Activated T-helper 2 cell treated with anti-CD3 and anti-CD28 coated beads, Interferon-gamma antibody, Interleukin-2, Interleukin-4, amounts not matched to agents 10 μg/mL and 5 μg/mL and 100 μg/mL, durations not matched to agents 14 hours and 24 hours and 36 hours (primary cell): ENCODE results near the gene CDKN2B. TPM values are rescaled to one million over a fixed set of nuclear protein-coding genes. Genes with fewer than 3 reads are reported as not detected.
A peak's percentile ranks its signal among the peaks of the same experiment; 100 is the strongest.

ENCODE experiments used
- DNase-seq: peaks from one replicate; pipeline ENCODE4 v3.0.0; 2021; ENCODE audit warnings: low spot score
- H3K27ac Mint-ChIP-seq: one replicate; pipeline ENCODE4 v1.8.0; 2021; ENCODE audit warnings: mixed read lengths
- H3K27me3 Mint-ChIP-seq: one replicate; pipeline ENCODE4 v1.8.0; 2021; ENCODE audit warnings: low read depth, mixed read lengths
- H3K36me3 Mint-ChIP-seq: one replicate; pipeline ENCODE4 v1.8.0; 2021; ENCODE audit warnings: low read depth, mixed read lengths
- H3K4me1 Mint-ChIP-seq: one replicate; pipeline ENCODE4 v1.8.0; 2021; ENCODE audit warnings: low read depth, mixed read lengths
- H3K4me3 Mint-ChIP-seq: one replicate; pipeline ENCODE4 v1.8.0; 2021; ENCODE audit warnings: low read depth, mild to moderate bottlenecking, moderate library complexity, mixed read lengths
- H3K9me3 Mint-ChIP-seq: one replicate; pipeline ENCODE4 v1.8.0; 2021; ENCODE audit warnings: mixed read lengths
- intact Hi-C: fragments of 100-400 bp; cut with micrococcal nuclease; formaldehyde crosslinking; loops from one replicate; pipeline ENCODE4 v1.15.1; 2023
- total RNA-seq: library from RNA; stranded (reverse); gene quantifications from 2 replicates; pipeline ENCODE4 v1.2.3, GENCODE V29; 2022

The CDKN2B gene
- total RNA-seq, 1 donor from 2014 or later = 0.62 TPM

DNA sequence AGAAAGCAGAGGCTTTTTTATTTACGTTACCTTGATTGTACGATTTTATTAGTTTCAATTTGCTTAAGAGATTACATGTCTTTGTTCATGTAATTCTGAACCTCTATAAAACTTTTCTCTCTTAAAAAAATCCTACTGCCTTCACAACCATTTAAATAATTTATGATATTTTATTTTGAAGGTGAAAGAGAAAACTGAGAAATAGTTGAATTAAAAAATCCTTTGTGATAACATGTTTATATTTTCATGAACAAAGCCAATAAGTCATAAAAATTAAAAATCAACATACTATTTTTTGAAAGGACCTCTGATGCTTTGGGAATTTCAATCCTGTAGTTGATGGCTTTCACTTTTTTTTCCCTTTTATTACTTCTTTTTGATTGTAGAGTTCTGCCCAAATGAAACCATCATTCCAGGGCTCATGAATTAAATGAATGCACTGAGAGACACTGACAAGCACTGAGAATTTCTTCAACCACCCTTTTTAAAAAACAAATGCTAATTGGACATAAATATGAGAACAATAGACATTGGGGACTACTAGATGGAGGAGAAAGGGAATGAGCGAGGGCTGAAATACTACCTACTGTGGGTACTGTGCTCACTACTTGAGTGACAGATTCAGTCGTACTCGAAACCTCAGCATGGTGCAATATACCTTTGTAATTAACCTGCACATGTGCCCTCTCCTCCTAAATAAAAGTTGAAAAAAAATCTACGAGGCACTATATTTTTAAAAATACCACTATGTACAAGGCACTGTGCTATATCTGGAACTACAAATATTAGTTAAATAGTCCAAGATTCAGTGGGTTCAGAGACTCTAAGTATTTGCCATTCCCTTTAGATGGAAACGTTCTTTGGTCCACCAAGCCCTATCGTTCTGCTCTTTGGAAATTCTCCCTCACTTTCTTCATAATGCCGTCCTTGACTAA lies 20.8 kb downstream of the CDKN2B start:
- Mint-ChIP-seq H3K36me3 (peaks cover 23% of the 10 kb centered on the region), H3K9me3 (no peaks in the 10 kb centered on the region), H3K27ac (no peak overlapping the region), H3K4me1 (peaks cover 29% of the 10 kb centered on the region), H3K4me3 (no peak overlapping the region), H3K27me3 (peaks cover 53% of the 10 kb centered on the region)
- DNase-seq = no peak
- intact Hi-C loops = loop anchor here (2.0 kb wide), 1 partner anchor 14 kb away; no protein-coding TSS in a partner anchor

DNA sequence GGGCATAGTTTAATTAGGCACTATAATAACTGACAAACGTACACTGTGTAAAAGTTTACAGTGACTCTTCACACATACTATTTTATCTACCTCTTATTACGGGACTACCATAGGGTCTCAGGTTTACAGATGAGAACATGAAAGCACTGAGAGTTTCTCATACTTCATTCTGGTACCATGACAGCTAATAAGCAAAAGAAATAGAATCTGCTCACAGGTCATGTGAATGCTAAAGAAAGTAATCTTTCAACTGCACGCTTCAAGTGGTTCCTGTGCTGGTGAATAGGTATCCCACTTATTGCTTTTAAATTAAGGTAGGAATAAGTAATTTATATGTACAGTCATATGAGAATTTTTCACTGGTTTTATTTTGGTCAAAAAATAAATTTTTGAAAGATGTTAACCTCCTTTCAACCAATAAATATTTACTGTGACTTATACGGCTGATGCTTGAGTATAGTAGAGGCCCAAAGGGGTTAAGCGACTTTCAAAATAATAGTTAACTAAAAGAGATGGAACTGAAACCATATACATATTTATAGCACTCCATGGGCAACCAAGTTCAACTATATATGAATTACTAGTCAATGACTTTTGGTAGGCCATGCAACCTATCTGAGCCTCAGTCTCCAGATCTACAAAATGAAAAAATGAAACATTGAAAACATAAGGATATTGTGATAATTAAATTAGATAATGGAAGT lies 23.0 kb downstream of the CDKN2B start:
- H3K4me1 Mint-ChIP-seq = peaks cover 22% of the 10 kb centered on the region
- no peaks in the 10 kb centered on the region for H3K9me3 Mint-ChIP-seq
- intact Hi-C loops = no loop called here
- peaks cover 75% of the 10 kb centered on the region for H3K27me3 Mint-ChIP-seq
- H3K36me3 Mint-ChIP-seq = peaks cover 23% of the 10 kb centered on the region
- H3K27ac Mint-ChIP-seq = no peak overlapping the region
- no peak overlapping the region for H3K4me3 Mint-ChIP-seq
- DNase-seq = no peak

DNA sequence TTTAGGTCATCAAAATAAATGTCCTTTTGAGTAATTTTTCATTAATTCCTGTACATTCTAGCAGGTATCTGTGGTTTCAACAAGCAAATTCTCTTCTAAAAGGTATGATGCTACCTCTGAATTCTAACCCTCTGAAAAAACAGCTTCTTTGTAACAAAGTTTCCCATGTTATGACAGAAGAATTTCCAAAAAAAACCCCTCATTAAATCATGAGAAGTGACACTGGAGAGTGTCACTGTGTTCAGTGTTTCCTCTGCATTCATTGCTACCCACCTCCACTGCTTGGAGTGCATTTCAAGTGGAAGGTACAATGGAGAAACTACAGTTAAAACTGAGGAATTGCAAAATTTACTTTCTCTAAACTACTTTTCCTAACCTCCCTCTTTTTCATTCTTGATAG lies 25.0 kb downstream of the CDKN2B start:
- no peak overlapping the region for H3K27ac Mint-ChIP-seq
- H3K27me3 Mint-ChIP-seq = peaks cover 71% of the 10 kb centered on the region
- intact Hi-C loops = no loop called here
- peaks cover 20% of the 10 kb centered on the region for H3K4me1 Mint-ChIP-seq
- H3K4me3 Mint-ChIP-seq = no peak overlapping the region
- peaks cover 9% of the 10 kb centered on the region for H3K36me3 Mint-ChIP-seq
- no peak for DNase-seq
- no peaks in the 10 kb centered on the region for H3K9me3 Mint-ChIP-seq

DNA sequence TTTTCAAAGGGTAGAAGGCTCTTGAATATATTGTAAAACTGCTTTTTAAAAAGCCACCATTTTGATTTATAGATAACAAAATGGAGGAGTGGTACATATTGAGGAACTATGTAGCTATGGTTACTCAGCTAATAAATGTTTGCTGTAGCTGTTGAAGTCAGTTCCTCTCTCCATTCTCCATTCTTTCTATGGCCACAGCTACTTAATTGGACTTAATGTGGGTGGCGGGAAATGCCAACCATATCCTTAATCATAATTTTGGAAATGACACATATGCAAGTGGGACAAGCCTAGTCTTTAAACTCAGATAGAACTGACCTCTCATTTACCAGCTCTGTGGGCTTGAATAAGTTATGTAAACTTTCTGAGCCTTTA lies 25.6 kb downstream of the CDKN2B start:
- H3K27me3 Mint-ChIP-seq = peaks cover 72% of the 10 kb centered on the region
- no peak overlapping the region for H3K27ac Mint-ChIP-seq
- H3K9me3 Mint-ChIP-seq = no peaks in the 10 kb centered on the region
- intact Hi-C loops = no loop called here
- DNase-seq = no peak
- peaks cover 4% of the 10 kb centered on the region for H3K36me3 Mint-ChIP-seq
- no peak overlapping the region for H3K4me3 Mint-ChIP-seq
- peaks cover 20% of the 10 kb centered on the region for H3K4me1 Mint-ChIP-seq

DNA sequence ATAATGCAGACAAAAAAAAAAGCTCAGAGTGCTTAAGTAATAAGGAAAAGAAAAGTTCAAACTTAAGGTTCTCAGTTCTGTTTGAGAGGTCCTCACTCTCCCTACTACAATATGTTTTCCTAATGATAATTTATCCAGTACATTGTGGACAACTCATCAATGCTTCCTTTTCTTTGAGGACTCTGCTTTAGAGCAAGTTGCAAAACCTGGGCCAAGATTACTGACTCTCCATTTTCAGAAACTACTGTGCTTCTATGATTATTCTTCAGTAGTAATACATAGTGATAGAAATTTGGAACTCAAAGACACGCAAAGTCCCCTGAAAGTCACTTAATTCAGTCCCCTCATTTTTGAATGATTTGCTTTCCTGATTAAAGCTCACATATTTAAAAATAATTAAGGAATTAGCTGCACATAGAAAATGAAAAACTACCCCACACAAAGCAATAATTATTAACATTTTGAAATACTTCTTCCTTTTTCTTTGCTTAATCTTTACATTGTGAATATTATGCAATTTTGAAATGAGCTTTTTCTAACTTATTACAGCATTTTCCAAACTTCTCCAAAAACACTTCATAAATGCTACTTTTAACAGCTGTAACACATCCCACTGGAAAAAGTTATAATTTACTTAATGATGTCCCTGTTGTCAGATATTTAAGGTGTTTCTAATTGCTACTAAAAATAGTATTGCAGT lies 26.1 kb downstream of the CDKN2B start:
- H3K9me3 Mint-ChIP-seq = no peaks in the 10 kb centered on the region
- DNase-seq = no peak
- peaks cover 70% of the 10 kb centered on the region for H3K27me3 Mint-ChIP-seq
- no peak overlapping the region for H3K4me3 Mint-ChIP-seq
- H3K36me3 Mint-ChIP-seq = no peaks in the 10 kb centered on the region
- peaks cover 17% of the 10 kb centered on the region for H3K4me1 Mint-ChIP-seq
- no peak overlapping the region for H3K27ac Mint-ChIP-seq
- intact Hi-C loops = no loop called here

DNA sequence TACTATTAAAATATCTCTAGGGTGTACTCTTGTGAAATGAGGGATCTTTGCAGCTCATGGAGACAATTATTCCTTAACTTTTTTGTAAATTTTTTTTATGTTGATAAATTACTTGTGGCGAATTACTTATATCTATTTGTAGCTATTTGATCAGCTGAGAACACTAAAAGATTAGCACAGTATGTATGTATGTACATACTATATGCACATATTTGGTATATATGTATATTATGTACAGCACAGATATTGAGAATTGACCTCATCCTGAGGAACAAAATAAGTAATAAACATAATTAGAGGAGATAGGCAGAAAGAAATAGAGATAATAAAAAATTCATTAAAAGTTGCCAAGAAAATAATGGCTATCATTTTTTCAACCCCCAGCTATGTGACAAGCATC lies 26.7 kb downstream of the CDKN2B start:
- Mint-ChIP-seq H3K27ac (no peak overlapping the region), H3K4me1 (peaks cover 13% of the 10 kb centered on the region), H3K9me3 (no peaks in the 10 kb centered on the region), H3K27me3 (peaks cover 70% of the 10 kb centered on the region), H3K36me3 (no peaks in the 10 kb centered on the region), H3K4me3 (no peak overlapping the region)
- intact Hi-C loops = no loop called here
- DNase-seq = no peak

DNA sequence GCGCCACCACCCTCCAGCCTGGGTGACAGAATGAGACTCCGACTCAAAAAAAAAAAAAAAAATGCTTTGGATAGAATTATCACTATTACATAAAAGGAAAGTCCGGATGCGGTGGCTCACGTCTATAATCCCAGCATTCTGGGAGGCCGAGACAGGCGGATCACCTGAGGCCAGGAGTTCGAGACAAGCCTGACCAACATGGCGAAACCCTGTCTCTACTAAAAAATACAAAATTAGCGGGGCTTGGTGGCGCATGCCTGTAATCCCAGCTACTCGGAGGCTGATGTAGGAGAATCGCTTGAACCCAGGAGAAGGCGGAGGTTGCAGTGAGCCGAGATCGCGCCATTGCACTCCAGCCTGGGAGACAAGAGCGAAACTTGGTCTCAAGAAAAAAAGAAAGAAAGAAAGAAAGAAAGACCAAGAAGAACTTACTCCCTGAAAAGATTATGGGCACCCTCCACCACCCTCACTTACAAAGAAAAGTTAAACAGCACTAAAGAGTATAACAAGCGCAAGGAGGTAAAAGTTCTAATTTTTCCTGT lies 32.7 kb downstream of the CDKN2B start:
- Mint-ChIP-seq H3K36me3 (no peaks in the 10 kb centered on the region), H3K4me1 (peaks cover 19% of the 10 kb centered on the region), H3K4me3 (no peak overlapping the region), H3K9me3 (no peaks in the 10 kb centered on the region), H3K27ac (no peak overlapping the region), H3K27me3 (peaks cover 80% of the 10 kb centered on the region)
- DNase-seq = no peak
- intact Hi-C loops = loop anchor here (5.0 kb wide), 1 partner anchor 1846 kb away; no protein-coding TSS in a partner anchor

DNA sequence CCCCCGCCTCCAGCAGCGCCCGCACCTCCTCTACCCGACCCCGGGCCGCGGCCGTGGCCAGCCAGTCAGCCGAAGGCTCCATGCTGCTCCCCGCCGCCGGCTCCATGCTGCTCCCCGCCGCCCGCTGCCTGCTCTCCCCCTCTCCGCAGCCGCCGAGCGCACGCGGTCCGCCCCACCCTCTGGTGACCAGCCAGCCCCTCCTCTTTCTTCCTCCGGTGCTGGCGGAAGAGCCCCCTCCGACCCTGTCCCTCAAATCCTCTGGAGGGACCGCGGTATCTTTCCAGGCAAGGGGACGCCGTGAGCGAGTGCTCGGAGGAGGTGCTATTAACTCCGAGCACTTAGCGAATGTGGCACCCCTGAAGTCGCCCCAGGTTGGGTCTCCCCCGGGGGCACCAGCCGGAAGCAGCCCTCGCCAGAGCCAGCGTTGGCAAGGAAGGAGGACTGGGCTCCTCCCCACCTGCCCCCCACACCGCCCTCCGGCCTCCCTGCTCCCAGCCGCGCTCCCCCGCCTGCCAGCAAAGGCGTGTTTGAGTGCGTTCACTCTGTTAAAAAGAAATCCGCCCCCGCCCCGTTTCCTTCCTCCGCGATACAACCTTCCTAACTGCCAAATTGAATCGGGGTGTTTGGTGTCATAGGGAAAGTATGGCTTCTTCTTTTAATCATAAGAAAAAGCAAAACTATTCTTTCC lies 34.2 kb downstream of the CDKN2B start:
- intact Hi-C loops = loop anchor here (1.0 to 5.0 kb wide), 7 partner anchors 10 to 1847 kb away; partner anchors contain the start of genes CDKN2A and CDKN2B-AS1
- peak overlapping the region; percentile 83 for H3K4me3 Mint-ChIP-seq
- peaks cover 22% of the 10 kb centered on the region for H3K4me1 Mint-ChIP-seq
- peak overlapping the region; percentile 50 for H3K27ac Mint-ChIP-seq
- peaks cover 3% of the 10 kb centered on the region for H3K9me3 Mint-ChIP-seq
- peaks cover 87% of the 10 kb centered on the region for H3K27me3 Mint-ChIP-seq
- no peak for DNase-seq
- H3K36me3 Mint-ChIP-seq = peaks cover 11% of the 10 kb centered on the region

DNA sequence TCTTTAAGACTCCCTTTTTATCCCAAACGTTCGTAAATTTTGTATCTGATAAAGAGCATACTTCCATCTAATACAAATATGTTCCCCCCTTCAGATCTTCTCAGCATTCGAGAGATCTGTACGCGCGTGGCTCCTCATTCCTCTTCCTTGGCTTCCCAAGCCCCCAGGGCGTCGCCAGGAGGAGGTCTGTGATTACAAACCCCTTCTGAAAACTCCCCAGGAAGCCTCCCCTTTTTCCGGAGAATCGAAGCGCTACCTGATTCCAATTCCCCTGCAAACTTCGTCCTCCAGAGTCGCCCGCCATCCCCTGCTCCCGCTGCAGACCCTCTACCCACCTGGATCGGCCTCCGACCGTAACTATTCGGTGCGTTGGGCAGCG lies 34.8 kb downstream of the CDKN2B start:
- no peak overlapping the region for H3K27ac Mint-ChIP-seq
- H3K4me3 Mint-ChIP-seq = peak overlapping the region; percentile 83
- intact Hi-C loops = loop anchor here (2.0 kb wide), 4 partner anchors 14 to 144 kb away; no protein-coding TSS in a partner anchor
- DNase-seq = no peak
- peaks cover 87% of the 10 kb centered on the region for H3K27me3 Mint-ChIP-seq
- H3K4me1 Mint-ChIP-seq = peaks cover 19% of the 10 kb centered on the region
- peaks cover 4% of the 10 kb centered on the region for H3K9me3 Mint-ChIP-seq
- peaks cover 14% of the 10 kb centered on the region for H3K36me3 Mint-ChIP-seq

DNA sequence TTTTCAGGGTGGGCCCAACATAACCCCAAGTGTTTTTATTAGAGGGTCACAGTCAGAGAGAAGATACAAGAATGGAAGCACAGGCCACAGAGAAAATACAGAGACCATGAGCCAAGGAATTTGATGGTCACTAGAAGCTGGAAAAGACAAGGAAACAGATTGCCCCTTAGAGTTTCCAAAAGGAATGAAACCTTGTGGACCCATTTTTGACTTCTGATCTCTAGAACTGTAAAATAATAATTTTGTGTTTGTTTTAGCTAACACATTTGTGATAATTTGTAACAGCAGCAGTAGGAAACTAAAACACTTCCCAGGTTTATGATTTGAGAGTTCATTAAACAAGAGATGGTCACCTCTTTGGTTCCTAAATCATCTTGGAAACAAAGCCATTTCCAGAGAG lies 36.7 kb downstream of the CDKN2B start:
- Mint-ChIP-seq H3K4me1 (peaks cover 25% of the 10 kb centered on the region), H3K36me3 (peaks cover 25% of the 10 kb centered on the region), H3K27ac (no peak overlapping the region), H3K27me3 (peaks cover 91% of the 10 kb centered on the region), H3K9me3 (peaks cover 12% of the 10 kb centered on the region), H3K4me3 (no peak overlapping the region)
- intact Hi-C loops = no loop called here
- DNase-seq = no peak

DNA sequence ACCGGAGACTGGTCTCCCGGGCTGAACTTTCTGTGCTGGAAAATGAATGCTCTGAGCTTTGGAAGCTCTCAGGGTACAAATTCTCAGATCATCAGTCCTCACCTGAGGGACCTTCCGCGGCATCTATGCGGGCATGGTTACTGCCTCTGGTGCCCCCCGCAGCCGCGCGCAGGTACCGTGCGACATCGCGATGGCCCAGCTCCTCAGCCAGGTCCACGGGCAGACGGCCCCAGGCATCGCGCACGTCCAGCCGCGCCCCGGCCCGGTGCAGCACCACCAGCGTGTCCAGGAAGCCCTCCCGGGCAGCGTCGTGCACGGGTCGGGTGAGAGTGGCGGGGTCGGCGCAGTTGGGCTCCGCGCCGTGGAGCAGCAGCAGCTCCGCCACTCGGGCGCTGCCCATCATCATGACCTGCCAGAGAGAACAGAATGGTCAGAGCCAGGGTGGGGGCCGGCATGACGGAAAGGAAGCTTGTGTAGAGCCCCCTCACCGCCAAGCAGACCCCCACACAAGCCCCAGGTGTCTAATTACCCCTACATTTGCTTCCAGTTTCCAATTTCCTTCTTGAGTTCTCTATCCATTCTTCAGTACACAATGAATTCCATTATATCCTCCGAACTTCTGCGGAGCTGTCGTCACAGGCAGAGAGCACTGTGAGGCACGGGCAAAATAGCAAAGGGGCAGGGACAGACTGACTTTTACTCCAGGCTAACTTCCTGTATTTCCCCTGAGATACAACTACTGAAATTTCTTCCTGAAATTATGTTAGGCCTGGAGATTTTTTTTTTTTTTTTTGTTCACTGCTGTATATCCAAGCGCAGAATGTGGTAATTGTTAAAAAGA lies 38.1 kb downstream of the CDKN2B start:
- intact Hi-C loops = no loop called here
- Mint-ChIP-seq H3K4me3 (no peak overlapping the region), H3K4me1 (peaks cover 29% of the 10 kb centered on the region), H3K36me3 (peaks cover 28% of the 10 kb centered on the region), H3K9me3 (peaks cover 12% of the 10 kb centered on the region), H3K27me3 (peaks cover 90% of the 10 kb centered on the region), H3K27ac (no peak overlapping the region)
- DNase-seq = no peak
